DLD1 (cell line): ENCODE data around the gene TPSG1.
"Not testable (repeated sequence)": the region's sequence is repeated elsewhere in the genome, so short reads cannot be mapped to it uniquely, and the experiment has no call there.

Source experiments
- in situ Hi-C: cut with HindIII; loops from 2 replicates; pipeline ENCODE4 v1.10.0; 2017; ENCODE audit warnings: low sequenced_read_pairs

The TPSG1 gene

GRCh38 chr16:1225051-1225451, at the start of gene TPSG1:
TSS of gene TPSG1 (minus strand) at chr16:1225268. CDS start at chr16:1225252, 16 bp downstream.
- in situ Hi-C loops, result no loop called here

- in situ Hi-C loops, result no loop called here
Observed at GRCh38 chr16:1274767-1275166, 49.7 kb upstream of the TPSG1 start.

GRCh38 chr16:1273816-1274215, 48.7 kb upstream of the TPSG1 start:
- in situ Hi-C loops, result no loop called here

GRCh38 chr16:1272453-1273198, 47.6 kb upstream of the TPSG1 start:
- in situ Hi-C loops, result no loop called here

- in situ Hi-C loops, result not testable (repeated sequence)
Observed at GRCh38 chr16:1271724-1272413, 46.8 kb upstream of the TPSG1 start.

- in situ Hi-C loops, result no loop called here
Observed at GRCh38 chr16:1271380-1271723, 46.3 kb upstream of the TPSG1 start.

- in situ Hi-C loops, result not testable (repeated sequence)
Observed at GRCh38 chr16:1269418-1269817, 44.4 kb upstream of the TPSG1 start.

- in situ Hi-C loops, result no loop called here
Observed at GRCh38 chr16:1265826-1266225, 40.8 kb upstream of the TPSG1 start.

- in situ Hi-C loops, result no loop called here
Observed at GRCh38 chr16:1265090-1265630, 40.1 kb upstream of the TPSG1 start.

- in situ Hi-C loops, result no loop called here
Observed at GRCh38 chr16:1264345-1265089, 39.4 kb upstream of the TPSG1 start.

- in situ Hi-C loops, result no loop called here
Observed at GRCh38 chr16:1263591-1264344, 38.7 kb upstream of the TPSG1 start.

- in situ Hi-C loops, result no loop called here
Observed at GRCh38 chr16:1262846-1263221, 37.8 kb upstream of the TPSG1 start.

- in situ Hi-C loops, result no loop called here
Observed at GRCh38 chr16:1262210-1262845, 37.3 kb upstream of the TPSG1 start.

GRCh38 chr16:1261131-1261892, 36.2 kb upstream of the TPSG1 start:
- in situ Hi-C loops, result no loop called here

GRCh38 chr16:1260101-1260680, 35.1 kb upstream of the TPSG1 start:
- in situ Hi-C loops, result no loop called here

- in situ Hi-C loops, result no loop called here
Observed at GRCh38 chr16:1259760-1260068, 34.6 kb upstream of the TPSG1 start.

GRCh38 chr16:1258906-1259759, 34.1 kb upstream of the TPSG1 start:
- in situ Hi-C loops, result no loop called here

GRCh38 chr16:1258225-1258600, 33.1 kb upstream of the TPSG1 start:
- in situ Hi-C loops, result no loop called here
